Right cardiac atrium (tissue), 5 donors: Measurements from ENCODE around the gene LSAMP. TPM values are rescaled to one million over a fixed set of nuclear protein-coding genes. Genes with fewer than 3 reads are reported as not detected.
A peak's percentile ranks its signal among the peaks of the same experiment; 100 is the strongest.

Source experiments
- ATAC-seq, 2 donors: fragments of 200-7000 bp; cut with Tn5 transposase; one replicate each; pipeline versions ENCODE4 v1.8.0 to v1.9.1; 2020; ENCODE audit warnings: moderate library complexity in 2 of 2, mild to moderate bottlenecking in 1 of 2
- DNase-seq, 3 donors: peaks; one replicate each; pipeline ENCODE4 v3.0.0-alpha.2; 2020
- H3K27ac ChIP-seq: one replicate; pipeline ENCODE4 v1.5.1; 2013; ENCODE audit warnings: mild to moderate bottlenecking, low read length, control low read depth, moderate library complexity
- H3K27me3 ChIP-seq: one replicate; pipeline ENCODE4 v1.6.1; 2013; ENCODE audit not compliant: control insufficient read depth, insufficient read depth
- H3K4me1 ChIP-seq: one replicate; pipeline ENCODE4 v1.6.1; 2013; ENCODE audit warnings: low read length; ENCODE audit not compliant: control insufficient read depth, insufficient read depth
- H3K4me3 ChIP-seq: one replicate; pipeline ENCODE4 v1.5.1; 2013; ENCODE audit warnings: low read length, control low read depth
- H3K9me3 ChIP-seq: one replicate; pipeline ENCODE4 v1.6.1; 2013; ENCODE audit warnings: low read length; ENCODE audit not compliant: control insufficient read depth
- WGBS: extraction: QIAGEN DNeasy Blood & Tissue Kit; methylation state at CpG from one replicate; pipeline ENCODE4 v1.1.7; 2013; 5-methylcytosine and 5-hydroxymethylcytosine counted together
- intact Hi-C, 4 donors: fragments of 100-400 bp; cut with DNase I; formaldehyde crosslinking; loops; one replicate each; pipeline versions ENCODE4 v1.11.0 to v1.14.0; 2022 to 2023
- polyA plus RNA-seq: library from polyadenylated mRNA; stranded (reverse); fragments of 200-250 nt; gene quantifications from one replicate; pipeline ENCODE4 v1.2.3, GENCODE V29; 2013
- total RNA-seq, 4 donors: library from RNA; stranded (reverse); fragmentation: NEBNext Ultra II Directional; extraction: Animal tissue kit (Norgen Biotek cat#: 25700); gene quantifications; one replicate each; pipeline ENCODE4 v1.2.1, GENCODE V29; 2021
- donor health status: healthy with polysubstance abuse.
- donor health status: DM: no; HTN: yes; CAD: no.
- donor health status: DM: no; HTN: no; CAD: no.
- donor health status: DM: no; HTN: yes; CAD: no; lungs with severe emphysema.
- donor health status: DM: yes; HTN: yes; CAD: no.

Gene LSAMP
- total and polyA plus RNA-seq, 5 donors, result 1.4 to 6.2 (median 3.7) TPM

DNA sequence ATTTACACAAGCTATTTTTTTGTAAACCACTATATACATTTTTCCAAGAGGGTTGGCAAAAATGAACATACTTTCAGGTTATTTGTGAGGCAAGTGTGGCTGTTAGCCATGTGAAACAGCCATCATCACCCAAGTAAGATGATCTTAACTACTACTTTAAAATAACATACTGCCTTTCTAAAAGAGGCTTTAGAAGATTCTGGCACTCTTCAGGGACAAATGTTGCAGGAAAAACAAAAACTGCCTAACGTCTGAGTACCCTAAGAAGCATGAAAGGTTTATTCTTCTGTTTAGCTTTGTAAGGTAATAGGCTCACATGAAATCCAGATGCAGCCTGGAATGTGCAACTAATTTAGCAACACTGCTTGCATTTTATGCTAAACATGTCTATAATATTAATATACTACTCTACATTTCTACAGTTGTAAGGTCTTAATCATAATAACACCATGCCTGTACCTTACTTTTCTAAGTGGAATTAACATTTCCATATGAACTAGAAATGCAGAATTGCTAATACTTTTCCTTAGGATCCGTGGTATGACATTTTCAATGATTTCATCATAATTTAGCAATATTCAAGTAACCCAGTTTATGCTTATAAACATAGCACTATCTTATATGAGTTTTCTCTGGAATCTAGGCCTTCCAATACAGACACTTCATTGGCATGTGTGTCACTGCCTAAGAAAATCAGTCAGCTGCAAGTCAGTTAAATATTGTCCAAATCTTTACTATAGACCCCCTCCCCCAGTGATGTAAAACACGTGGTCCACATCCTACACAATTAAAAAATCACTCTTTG is 4.5 kb upstream of the LSAMP start:
- Histone ChIP-seq H3K4me3 (no peak overlapping the region), H3K27ac (no peak overlapping the region), H3K27me3 (no peaks in the 10 kb centered on the region), H3K4me1 (no peaks in the 10 kb centered on the region), H3K9me3 (no peaks in the 10 kb centered on the region)
- intact Hi-C loops, result no loop called here
- WGBS, result 38% methylated on average over 3 of the region's 3 CpGs
- no peak for ATAC-seq
- DNase-seq, result no peak

- Histone ChIP-seq H3K27ac (no peak overlapping the region), H3K9me3 (no peaks in the 10 kb centered on the region), H3K4me3 (no peak overlapping the region), H3K4me1 (no peaks in the 10 kb centered on the region), H3K27me3 (no peaks in the 10 kb centered on the region)
- ATAC-seq (no peak), DNase-seq (no peak)
- WGBS, result 40% methylated on average over 2 of the region's 2 CpGs
- intact Hi-C loops, result no loop called here
These were observed 703 bp upstream of the LSAMP start for GRCh38 chr3:116445990-116446389.

- Histone ChIP-seq H3K9me3 (no peaks in the 10 kb centered on the region), H3K4me1 (no peaks in the 10 kb centered on the region), H3K27me3 (no peaks in the 10 kb centered on the region), H3K4me3 (peak overlapping the region; percentile 7), H3K27ac (no peak overlapping the region)
- intact Hi-C loops, result no loop called here
- under 1% methylated on average over 26 of the region's 26 CpGs for WGBS
- DNase-seq (peak; percentile 22 to 57 (median 52)), ATAC-seq (peak; percentile 56 to 67)
These were observed 422 bp downstream of the LSAMP start for GRCh38 chr3:116444819-116445310.

DNA sequence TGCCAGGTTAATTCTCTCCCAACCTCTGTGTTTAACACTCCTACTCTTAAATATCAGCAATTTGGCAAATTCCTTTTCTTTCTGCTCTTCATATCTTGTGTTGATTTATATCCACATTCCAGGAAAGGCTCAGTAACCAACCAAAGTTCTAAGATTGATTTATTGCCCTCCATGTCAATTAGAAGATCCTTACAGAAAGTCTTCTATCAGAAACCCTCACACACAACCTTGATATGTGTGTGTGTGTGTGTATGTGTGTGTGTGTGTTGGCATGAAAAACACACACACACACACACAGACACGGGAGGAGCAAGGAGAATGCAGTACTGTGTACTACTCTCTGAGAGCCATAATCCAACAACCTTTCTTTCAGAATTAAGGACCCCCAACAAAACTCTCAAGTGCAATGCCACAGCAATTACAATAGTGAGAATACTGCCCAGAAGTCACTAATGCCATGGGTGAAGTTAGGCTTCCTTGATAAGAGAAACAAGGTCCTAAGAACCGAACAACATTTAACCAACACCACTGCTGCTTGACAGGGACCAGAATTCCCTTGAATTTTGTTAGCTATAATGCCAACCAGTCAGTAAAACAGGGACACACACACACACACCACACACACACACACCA is 1.1 kb downstream of the LSAMP start:
- intact Hi-C loops, result no loop called here
- peak overlapping the region; percentile 7 for H3K4me3 ChIP-seq
- no peaks in the 10 kb centered on the region for H3K9me3 ChIP-seq
- no peaks in the 10 kb centered on the region for H3K4me1 ChIP-seq
- DNase-seq (no peak), ATAC-seq (no peak)
- no peak overlapping the region for H3K27ac ChIP-seq
- no peaks in the 10 kb centered on the region for H3K27me3 ChIP-seq
- WGBS, result 8% methylated on average over 2 of the region's 2 CpGs

GRCh38 chr3:116443191-116443661 is 2.1 kb downstream of the LSAMP start:
- WGBS, result 19% methylated on average over 4 of the region's 4 CpGs
- DNase-seq (no peak), ATAC-seq (peak in 1 of 2 donors; percentile 27)
- Histone ChIP-seq H3K4me3 (peak overlapping the region; percentile 7), H3K4me1 (no peaks in the 10 kb centered on the region), H3K9me3 (no peaks in the 10 kb centered on the region), H3K27ac (no peak overlapping the region), H3K27me3 (no peaks in the 10 kb centered on the region)
- intact Hi-C loops, result no loop called here

GRCh38 chr3:116442331-116443021 is 2.8 kb downstream of the LSAMP start:
- H3K27ac ChIP-seq, result no peak overlapping the region
- intact Hi-C loops, result no loop called here
- ATAC-seq, result no peak
- no peaks in the 10 kb centered on the region for H3K4me1 ChIP-seq
- H3K9me3 ChIP-seq, result no peaks in the 10 kb centered on the region
- DNase-seq, result no peak
- no peaks in the 10 kb centered on the region for H3K27me3 ChIP-seq
- WGBS, result 59% methylated on average over 5 of the region's 5 CpGs
- H3K4me3 ChIP-seq, result no peak overlapping the region

DNA sequence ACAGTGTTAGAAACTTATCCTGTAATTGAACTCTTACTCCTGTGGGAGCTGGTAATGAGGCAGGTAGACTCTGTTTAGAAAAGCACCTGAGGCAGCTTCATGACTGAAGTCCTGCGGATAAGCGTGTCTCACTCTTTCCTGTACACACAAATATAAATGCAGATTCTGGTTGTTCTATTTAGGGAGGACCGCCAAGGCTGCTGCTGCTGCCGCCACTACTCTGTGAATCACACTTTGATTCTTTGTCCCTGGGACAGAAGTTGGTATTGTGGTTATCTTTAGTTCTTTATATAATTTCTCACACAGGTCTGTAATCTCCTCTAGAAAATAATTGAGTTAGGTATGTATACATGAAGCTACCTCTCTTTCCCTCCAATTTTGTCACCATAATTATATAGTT is 3.6 kb downstream of the LSAMP start:
- intact Hi-C loops, result no loop called here
- ATAC-seq, result no peak
- no peak for DNase-seq
- H3K9me3 ChIP-seq, result no peaks in the 10 kb centered on the region
- H3K27me3 ChIP-seq, result no peaks in the 10 kb centered on the region
- no peaks in the 10 kb centered on the region for H3K4me1 ChIP-seq
- H3K4me3 ChIP-seq, result no peak overlapping the region
- 93% methylated on average over 4 of the region's 4 CpGs for WGBS
- no peak overlapping the region for H3K27ac ChIP-seq

GRCh38 chr3:116440196-116440595 is 5.1 kb downstream of the LSAMP start:
- ATAC-seq, result no peak
- no peak for DNase-seq
- H3K4me3 ChIP-seq, result no peak overlapping the region
- WGBS, result 84% methylated on average over 2 of the region's 2 CpGs
- intact Hi-C loops, result no loop called here
- no peaks in the 10 kb centered on the region for H3K4me1 ChIP-seq
- H3K27me3 ChIP-seq, result no peaks in the 10 kb centered on the region
- H3K9me3 ChIP-seq, result no peaks in the 10 kb centered on the region
- H3K27ac ChIP-seq, result no peak overlapping the region

GRCh38 chr3:116433552-116433951 is 11.7 kb downstream of the LSAMP start:
- Histone ChIP-seq H3K4me1 (no peaks in the 10 kb centered on the region), H3K9me3 (no peaks in the 10 kb centered on the region), H3K27ac (no peak overlapping the region), H3K4me3 (no peak overlapping the region), H3K27me3 (no peaks in the 10 kb centered on the region)
- WGBS, result 93% methylated on average over 1 of the region's 1 CpG
- intact Hi-C loops, result no loop called here
- ATAC-seq (no peak), DNase-seq (no peak)

GRCh38 chr3:116432795-116433194 is 12.5 kb downstream of the LSAMP start:
- Histone ChIP-seq H3K4me3 (no peak overlapping the region), H3K4me1 (no peaks in the 10 kb centered on the region), H3K27ac (no peak overlapping the region), H3K27me3 (no peaks in the 10 kb centered on the region), H3K9me3 (no peaks in the 10 kb centered on the region)
- WGBS, result 78% methylated on average over 2 of the region's 2 CpGs
- intact Hi-C loops, result no loop called here
- DNase-seq, result no peak
- ATAC-seq, result no peak
